GM15510 (cell line): Measurements from ENCODE around the gene IWS1.

Experiments
- POLR2A ChIP-seq: IDR thresholded peaks from 3 replicates; pipeline ENCODE4 v1.6.1; 2011; ENCODE audit warnings: borderline replicate concordance; ENCODE audit not compliant: insufficient read length; ENCODE audit errors: extremely low read depth

IWS1 gene

GRCh38 chr2:127463155-127463991, 62.9 kb downstream of the IWS1 start:
- no peak for TF ChIP-seq POLR2A

GRCh38 chr2:127462461-127462860, 63.8 kb downstream of the IWS1 start:
- no peak for TF ChIP-seq POLR2A

- no peak for TF ChIP-seq POLR2A
Measured at GRCh38 chr2:127456960-127457359, 69.3 kb downstream of the IWS1 start.

- TF ChIP-seq POLR2A: no peak
Measured at GRCh38 chr2:127455566-127456493, 70.5 kb downstream of the IWS1 start.

- no peak for TF ChIP-seq POLR2A
Measured at GRCh38 chr2:127454595-127455565, 71.4 kb downstream of the IWS1 start.

GRCh38 chr2:127453392-127454171, 72.7 kb downstream of the IWS1 start:
- no peak for TF ChIP-seq POLR2A

GRCh38 chr2:127453013-127453391, 73.3 kb downstream of the IWS1 start:
- no peak for TF ChIP-seq POLR2A

GRCh38 chr2:127451981-127452380, 74.3 kb downstream of the IWS1 start:
- TF ChIP-seq POLR2A: no peak

GRCh38 chr2:127449898-127450297, 76.4 kb downstream of the IWS1 start:
- TF ChIP-seq POLR2A: no peak

- TF ChIP-seq POLR2A: no peak
Measured at GRCh38 chr2:127449414-127449813, 76.9 kb downstream of the IWS1 start.

GRCh38 chr2:127448526-127448925, 77.8 kb downstream of the IWS1 start:
- no peak for TF ChIP-seq POLR2A

GRCh38 chr2:127439343-127439742, 86.9 kb downstream of the IWS1 start:
- TF ChIP-seq POLR2A: no peak
